IMR-90 (cell line): ENCODE results near the gene SOX11. TPM values are rescaled to one million over a fixed set of nuclear protein-coding genes. Genes with fewer than 3 reads are reported as not detected.

Experiments used
- ATAC-seq: fragments of 200-7000 bp; cut with Tn5 transposase; 2 replicates; pipeline ENCODE4 v1.9.1; 2020; ENCODE audit warnings: low read depth, mild to moderate bottlenecking, moderate library complexity
- BruUV-seq: library from RNA; stranded (reverse); fragments of 400-500 nt; replicated peaks from 2 replicates; lab custom pipeline; 2021; lab: Mats Ljungman, UMichigan
- CTCF ChIA-PET: fragments of 300-600 bp; formaldehyde crosslinking; extraction: SDS; loops from one replicate; lab custom pipeline; 2021; ENCODE audit warnings: antibody characterized with exemption; lab: Yijun Ruan, JAX
- POLR2A ChIA-PET: fragments of 300-600 bp; sonication (Branson Sonifier 250); formaldehyde crosslinking; loops from one replicate; lab custom pipeline; 2022; ENCODE audit warnings: antibody characterized with exemption; ENCODE audit not compliant: unreplicated experiment; lab: Charles Lee
- DNase-seq: peaks from one replicate; pipeline ENCODE4 v3.0.0; 2013
- H2AFZ ChIP-seq: replicated peaks from 2 replicates; pipeline ENCODE3; 2013; ENCODE audit warnings: low read length, mild to moderate bottlenecking; ENCODE audit not compliant: poor library complexity
- H2AK5ac ChIP-seq: 2 replicates; pipeline ENCODE4 v1.6.1; 2013; ENCODE audit warnings: low read depth, low read length, inconsistent platforms
- H2AK9ac ChIP-seq: replicated peaks from 2 replicates; pipeline ENCODE3; 2013; ENCODE audit warnings: mild to moderate bottlenecking, low read depth, low read length, moderate library complexity; ENCODE audit not compliant: poor library complexity
- H2BK120ac ChIP-seq: 2 replicates; pipeline ENCODE4 v1.6.1; 2013; ENCODE audit warnings: low read depth, low read length, inconsistent platforms
- H2BK15ac ChIP-seq: 3 replicates; pipeline ENCODE4 v1.6.1; 2013; ENCODE audit warnings: low read depth, low read length, inconsistent platforms
- H2BK20ac ChIP-seq: 2 replicates; pipeline ENCODE4 v1.6.1; 2013; ENCODE audit warnings: low read depth, mild to moderate bottlenecking, inconsistent platforms, low read length, moderate library complexity
- H2BK5ac ChIP-seq: 2 replicates; pipeline ENCODE4 v1.6.1; 2013; ENCODE audit warnings: mild to moderate bottlenecking, low read depth, low read length, inconsistent platforms; ENCODE audit not compliant: poor library complexity, severe bottlenecking
- H3K14ac ChIP-seq: replicated peaks from 2 replicates; pipeline ENCODE4 v1.6.1; 2013; ENCODE audit warnings: low read depth, low read length, inconsistent platforms
- H3K18ac ChIP-seq: 2 replicates; pipeline ENCODE4 v1.6.1; 2013; ENCODE audit warnings: low read depth, low read length, control low read depth
- H3K23ac ChIP-seq: 2 replicates; pipeline ENCODE4 v1.6.1; 2013; ENCODE audit warnings: low read depth, low read length, inconsistent platforms
- H3K27ac ChIP-seq: 2 replicates; pipeline ENCODE4 v1.5.1; 2013; ENCODE audit warnings: mild to moderate bottlenecking, control low read depth, low read length; ENCODE audit not compliant: insufficient read depth
- H3K27me3 ChIP-seq: 2 replicates; pipeline ENCODE4 v1.6.1; 2013; ENCODE audit warnings: low read length; ENCODE audit not compliant: control insufficient read depth, insufficient read depth
- H3K36me3 ChIP-seq: 2 replicates; pipeline ENCODE4 v1.6.1; 2013; ENCODE audit warnings: low read length, mixed read lengths; ENCODE audit not compliant: control insufficient read depth, insufficient read depth
- H3K4ac ChIP-seq: 2 replicates; pipeline ENCODE4 v1.6.1; 2013; ENCODE audit warnings: low read depth, low read length, inconsistent platforms
- H3K4me1 ChIP-seq: 2 replicates; pipeline ENCODE4 v1.6.1; 2013; ENCODE audit warnings: low read length, mixed read lengths; ENCODE audit not compliant: control insufficient read depth, insufficient read depth
- H3K4me2 ChIP-seq: 2 replicates; pipeline ENCODE4 v1.6.1; 2013; ENCODE audit warnings: low read depth, mild to moderate bottlenecking, control low read depth, low read length, moderate library complexity
- H3K4me3 ChIP-seq: 2 replicates; pipeline ENCODE4 v1.5.1; 2013; ENCODE audit warnings: low read depth, mild to moderate bottlenecking, control low read depth, low read length, moderate library complexity; ENCODE audit not compliant: insufficient read depth
- H3K56ac ChIP-seq: 2 replicates; pipeline ENCODE4 v1.6.1; 2013; ENCODE audit warnings: low read length, inconsistent platforms; ENCODE audit not compliant: insufficient read depth; ENCODE audit errors: extremely low read depth
- H3K79me1 ChIP-seq, 2 experiments: 2 replicates each; pipeline ENCODE4 v1.6.1; 2013; ENCODE audit warnings: low read length in 2 of 2, inconsistent platforms in 1 of 2, low read depth in 1 of 2
- H3K9ac ChIP-seq: 2 replicates; pipeline ENCODE4 v1.6.1; 2013; ENCODE audit warnings: low read depth, low read length, control low read depth
- H3K9me1 ChIP-seq: 2 replicates; pipeline ENCODE4 v1.6.1; 2013; ENCODE audit warnings: low read length, inconsistent platforms; ENCODE audit not compliant: insufficient read depth
- H3K9me3 ChIP-seq: 2 replicates; pipeline ENCODE4 v1.6.1; 2013; ENCODE audit warnings: low read length; ENCODE audit not compliant: control insufficient read depth, insufficient read depth
- H4K20me1 ChIP-seq: 2 replicates; pipeline ENCODE4 v1.6.1; 2013; ENCODE audit warnings: low read length, inconsistent platforms; ENCODE audit not compliant: insufficient read depth
- H4K5ac ChIP-seq: 2 replicates; pipeline ENCODE4 v1.6.1; 2013; ENCODE audit warnings: mild to moderate bottlenecking, low read depth, low read length, control low read depth
- H4K8ac ChIP-seq, 2 experiments: 2 replicates each; pipeline ENCODE4 v1.6.1; 2013; ENCODE audit warnings: low read depth in 2 of 2, low read length in 2 of 2, control low read depth in 1 of 2, inconsistent platforms in 1 of 2
- H4K91ac ChIP-seq: 2 replicates; pipeline ENCODE4 v1.6.1; 2013; ENCODE audit warnings: low read depth, low read length, inconsistent platforms; ENCODE audit not compliant: insufficient read depth
- NFE2L2 ChIP-seq: fragments of 150-350 bp; IDR thresholded peaks from 2 replicates; pipeline ENCODE4 v1.6.1; 2016; ENCODE audit warnings: low read depth, mild to moderate bottlenecking, low read length
- RCOR1 ChIP-seq: IDR thresholded peaks from 2 replicates; pipeline ENCODE4 v1.6.1; 2012; ENCODE audit warnings: mild to moderate bottlenecking, low read length, improper control_type of control experiment; ENCODE audit not compliant: insufficient replicate concordance
- WGBS, 2 experiments: methylation state at CpG; one replicate each; pipeline versions ENCODE4 v1.1.5 to v1.1.7; 2013; ENCODE audit warnings: missing lambda C conversion rate in 2 of 2; ENCODE audit not compliant: insufficient read length in 1 of 2; ENCODE audit errors: extremely low coverage in 2 of 2; 5-methylcytosine and 5-hydroxymethylcytosine counted together
- dilution Hi-C: fragments of 300-500 bp; cut with HindIII; formaldehyde crosslinking; loops from one replicate; pipeline ENCODE4 v1.14.3; 2018; ENCODE audit warnings: low sequenced_read_pairs; ENCODE audit not compliant: unreplicated experiment
- in situ Hi-C: fragments of 300-500 bp; cut with MboI; formaldehyde crosslinking; loops from 3 replicates; pipeline ENCODE4 v1.14.3; 2019; ENCODE audit warnings: low sequenced_read_pairs, inconsistent platforms, mixed read lengths
- intact Hi-C: fragments of 100-400 bp; cut with micrococcal nuclease; formaldehyde crosslinking; loops from 2 replicates; pipeline ENCODE4 v1.10.0; 2022
- polyA plus RNA-seq, 3 experiments: library from polyadenylated mRNA; depleted of rRNA; stranded (reverse); fragments of >200 nt; gene quantifications; 2 replicates each; pipeline ENCODE4 v1.2.3, GENCODE V29; 2012; ENCODE audit warnings: low replicate concordance in 1 of 3
- total RNA-seq: library from RNA; depleted of rRNA; stranded (reverse); fragments of >200 nt; gene quantifications from 2 replicates; pipeline ENCODE4 v1.2.3, GENCODE V29; 2012

SOX11 gene
- total and polyA plus RNA-seq, 2 of the 4 experiments (the other 2 are of a cell fraction), result 1.9 to 2.2 TPM

DNA sequence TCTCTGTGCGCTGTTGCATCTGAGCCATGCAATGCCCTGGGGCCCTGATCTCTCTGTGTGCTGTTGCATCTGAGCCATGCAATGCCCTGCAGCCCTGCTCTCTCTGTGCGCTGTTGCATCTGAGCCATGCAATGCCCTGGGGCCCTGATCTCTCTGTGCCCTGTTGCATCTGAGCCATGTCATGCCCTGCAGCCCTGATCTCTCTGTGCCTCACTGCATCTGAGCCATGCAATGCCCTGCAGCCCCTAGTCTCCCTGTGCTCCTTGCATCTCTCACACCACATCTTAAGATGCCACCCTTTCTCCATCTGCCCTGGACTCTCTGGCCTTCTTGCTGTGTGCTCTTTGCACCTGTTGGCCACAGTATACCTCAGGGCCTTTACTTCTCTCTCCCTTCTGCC is 56.2 kb downstream of the SOX11 start:
- Histone ChIP-seq H3K4me1 (no peaks in the 10 kb centered on the region), H3K9me3 (0 out of 2 replicates have a peak, but pooled peaks cover 1% of the 10 kb centered on the region), H2BK20ac (no peak overlapping the region), H2AK9ac (no peak overlapping the region), H3K79me1 (no peaks in the 10 kb centered on the region), H2BK5ac (no peak overlapping the region), H3K27me3 (peaks cover 4% of the 10 kb centered on the region; the same call in 1 of the 2 replicates), H3K4ac (no peak overlapping the region), H3K27ac (no peak overlapping the region), H3K56ac (no peak overlapping the region), H3K4me3 (no peak overlapping the region), H2BK15ac (no peak overlapping the region), H4K20me1 (no peaks in the 10 kb centered on the region), H3K9ac (no peak overlapping the region), H3K9me1 (no peaks in the 10 kb centered on the region), H3K23ac (no peak overlapping the region), H4K5ac (no peak overlapping the region), H3K36me3 (no peaks in the 10 kb centered on the region), H4K91ac (no peak overlapping the region), H3K14ac (no peak overlapping the region), H2AFZ (no peak overlapping the region), H2AK5ac (no peak overlapping the region), H2BK120ac (no peak overlapping the region), H4K8ac (no peak overlapping the region), H3K18ac (no peak overlapping the region), H3K4me2 (no peak overlapping the region)
- ChIA-PET CTCF (no interaction called here), POLR2A (no interaction called here)
- ATAC-seq (no peak), DNase-seq (no peak)
- 100% methylated on average over 2 of the region's 2 CpGs; no CpG with 5 or more reads in 1 of the 2 experiments for WGBS, 2 experiments
- in situ Hi-C loops, result no loop called here
- no TSS peak for BruUV-seq
- dilution Hi-C loops, result no loop called here
- TF ChIP-seq NFE2L2, result no peak
- TF ChIP-seq RCOR1, result no peak
- intact Hi-C loops, result no loop called here
